Measurements from ENCODE around the gene SCYGR3. TPM values are rescaled to one million over a fixed set of nuclear protein-coding genes. Genes with fewer than 3 reads are reported as not detected.

SCYGR3 gene, protein sequence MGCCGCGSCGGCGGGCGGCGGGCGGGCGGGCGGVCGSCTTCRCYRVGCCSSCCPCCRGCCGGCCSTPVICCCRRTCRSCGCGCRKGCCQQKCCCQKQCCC
- total RNA-seq = not detected in 2 replicates

GRCh38 chr2:227614740-227615139 is at the start of gene SCYGR3:
TSS of gene SCYGR3 (minus strand) at chr2:227614840. CDS start at chr2:227614840, 0 bp downstream.

GRCh38 chr2:227617316-227618230 is 2.9 kb upstream of the SCYGR3 start, which contains the start of gene SCYGR4:
TSS of gene SCYGR4 (plus strand) at chr2:227617498. CDS start at chr2:227617498, 0 bp downstream.

GRCh38 chr2:227598835-227599503 is 15.7 kb downstream of the SCYGR3 start, which contains the start of gene SCYGR2:
TSS of gene SCYGR2 (plus strand) at chr2:227598893. CDS start at chr2:227598893, 0 bp downstream.

Other genes starting within 250 kb of the SCYGR3 start
- not detected in 2 replicates for gene TM4SF20, start 235.5 kb downstream of the SCYGR3 start, total RNA-seq
- not detected in 2 replicates for gene SCYGR1, start 226.9 kb downstream of the SCYGR3 start, total RNA-seq
- 44.9 and 91.7 TPM in 2 replicates for gene AGFG1, start 142.7 kb downstream of the SCYGR3 start, total RNA-seq
- not detected in 2 replicates for gene SCYGR2, start 15.9 kb downstream of the SCYGR3 start, total RNA-seq
- gene SCYGR4, start 2.7 kb upstream of the SCYGR3 start, total RNA-seq = not detected in 2 replicates
- not detected in 2 replicates for gene SCYGR5, start 52.0 kb upstream of the SCYGR3 start, total RNA-seq
- 1.0 and 1.9 TPM in 2 replicates for gene SLC19A3, start 103.2 kb upstream of the SCYGR3 start, total RNA-seq
- gene SCYGR6, start 109.9 kb upstream of the SCYGR3 start, total RNA-seq = not detected in 2 replicates
- gene SCYGR7, start 113.5 kb upstream of the SCYGR3 start, total RNA-seq = not detected in 2 replicates
- not detected in 2 replicates for gene SCYGR8, start 131.1 kb upstream of the SCYGR3 start, total RNA-seq
- 0.88 and 14.0 TPM in 2 replicates for gene CCL20, start 199.0 kb upstream of the SCYGR3 start, total RNA-seq